ENCODE results near the gene LOXHD1.

DNA sequence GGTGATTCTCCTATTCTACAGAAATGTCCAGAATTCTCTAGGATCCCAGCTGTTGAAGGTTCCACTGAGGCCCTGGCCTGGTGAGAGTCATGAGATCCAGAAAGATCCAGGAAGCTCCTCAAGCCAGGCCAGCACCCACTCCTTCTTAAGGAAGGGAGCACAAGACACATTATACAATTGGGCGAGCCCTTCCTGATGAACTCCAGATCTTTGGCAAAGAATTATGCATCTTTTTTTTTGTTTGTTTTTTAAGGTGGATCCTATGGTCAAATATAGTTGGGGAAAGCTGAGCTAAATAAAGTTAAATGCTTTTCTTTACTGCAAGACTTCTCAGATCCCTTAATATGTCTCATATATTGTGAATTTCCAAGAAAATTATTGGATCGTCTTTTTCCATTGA, 37.0 kb upstream of the LOXHD1 start:
- TF ChIP-seq, protein P1, sequence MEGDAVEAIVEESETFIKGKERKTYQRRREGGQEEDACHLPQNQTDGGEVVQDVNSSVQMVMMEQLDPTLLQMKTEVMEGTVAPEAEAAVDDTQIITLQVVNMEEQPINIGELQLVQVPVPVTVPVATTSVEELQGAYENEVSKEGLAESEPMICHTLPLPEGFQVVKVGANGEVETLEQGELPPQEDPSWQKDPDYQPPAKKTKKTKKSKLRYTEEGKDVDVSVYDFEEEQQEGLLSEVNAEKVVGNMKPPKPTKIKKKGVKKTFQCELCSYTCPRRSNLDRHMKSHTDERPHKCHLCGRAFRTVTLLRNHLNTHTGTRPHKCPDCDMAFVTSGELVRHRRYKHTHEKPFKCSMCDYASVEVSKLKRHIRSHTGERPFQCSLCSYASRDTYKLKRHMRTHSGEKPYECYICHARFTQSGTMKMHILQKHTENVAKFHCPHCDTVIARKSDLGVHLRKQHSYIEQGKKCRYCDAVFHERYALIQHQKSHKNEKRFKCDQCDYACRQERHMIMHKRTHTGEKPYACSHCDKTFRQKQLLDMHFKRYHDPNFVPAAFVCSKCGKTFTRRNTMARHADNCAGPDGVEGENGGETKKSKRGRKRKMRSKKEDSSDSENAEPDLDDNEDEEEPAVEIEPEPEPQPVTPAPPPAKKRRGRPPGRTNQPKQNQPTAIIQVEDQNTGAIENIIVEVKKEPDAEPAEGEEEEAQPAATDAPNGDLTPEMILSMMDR (conservative IDR thresholded peaks at IDR 0.05): no peak
- TF ChIP-seq EZH2 (IDR thresholded peaks at IDR 0.05; ENCODE audit: low read depth): no peak
